Testis (tissue), 2 donors: Measurements from ENCODE around the gene GP1BA.

Experiments used
- POLR2A ChIP-seq: fragments of 450-650 bp; IDR thresholded peaks from one replicate; pipeline ENCODE4 v1.6.1; 2017; ENCODE audit warnings: antibody characterized with exemption, mild to moderate bottlenecking, moderate library complexity
- TF ChIP-seq, protein P1 (sequence below), 3 experiments: fragments of 450-650 bp in 2 of 3; fragments of 200-600 bp in 1 of 3; sonication (generic) in 1 of 3; IDR thresholded peaks; one replicate each; pipeline ENCODE4 v1.5.1; 2016 to 2019; ENCODE audit warnings: antibody characterized with exemption in 3 of 3, mild to moderate bottlenecking in 2 of 3, moderate library complexity in 1 of 3

- TF ChIP-seq, protein P1, sequence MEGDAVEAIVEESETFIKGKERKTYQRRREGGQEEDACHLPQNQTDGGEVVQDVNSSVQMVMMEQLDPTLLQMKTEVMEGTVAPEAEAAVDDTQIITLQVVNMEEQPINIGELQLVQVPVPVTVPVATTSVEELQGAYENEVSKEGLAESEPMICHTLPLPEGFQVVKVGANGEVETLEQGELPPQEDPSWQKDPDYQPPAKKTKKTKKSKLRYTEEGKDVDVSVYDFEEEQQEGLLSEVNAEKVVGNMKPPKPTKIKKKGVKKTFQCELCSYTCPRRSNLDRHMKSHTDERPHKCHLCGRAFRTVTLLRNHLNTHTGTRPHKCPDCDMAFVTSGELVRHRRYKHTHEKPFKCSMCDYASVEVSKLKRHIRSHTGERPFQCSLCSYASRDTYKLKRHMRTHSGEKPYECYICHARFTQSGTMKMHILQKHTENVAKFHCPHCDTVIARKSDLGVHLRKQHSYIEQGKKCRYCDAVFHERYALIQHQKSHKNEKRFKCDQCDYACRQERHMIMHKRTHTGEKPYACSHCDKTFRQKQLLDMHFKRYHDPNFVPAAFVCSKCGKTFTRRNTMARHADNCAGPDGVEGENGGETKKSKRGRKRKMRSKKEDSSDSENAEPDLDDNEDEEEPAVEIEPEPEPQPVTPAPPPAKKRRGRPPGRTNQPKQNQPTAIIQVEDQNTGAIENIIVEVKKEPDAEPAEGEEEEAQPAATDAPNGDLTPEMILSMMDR (IDR thresholded peaks at IDR 0.05), result no peak
- no peak for TF ChIP-seq POLR2A
Measured at GRCh38 chr17:4946312-4946976, 14.4 kb downstream of the GP1BA start.
